Endothelial cell of umbilical vein (primary cell): ENCODE results near the gene HIRA.

Source experiments
- FOS ChIP-seq: IDR thresholded peaks from 2 replicates; pipeline ENCODE4 v1.6.1; 2011; ENCODE audit warnings: mild to moderate bottlenecking, low read length, moderate library complexity, borderline replicate concordance; ENCODE audit not compliant: insufficient read depth
- TF ChIP-seq, protein P1 (sequence below), 2 donors: IDR thresholded peaks; 1 replicate in 1 of 2; 2 replicates in 1 of 2; pipeline ENCODE4 v1.5.1; 2011; ENCODE audit warnings: low read length in 2 of 2, mild to moderate bottlenecking in 2 of 2, moderate library complexity in 2 of 2, control low read depth in 1 of 2, inconsistent platforms in 1 of 2, low read depth in 1 of 2; ENCODE audit not compliant: insufficient read depth in 1 of 2; ENCODE audit errors: extremely low read depth in 1 of 2

GRCh38 chr22:19472233-19472632, 40.7 kb upstream of the HIRA start:
- TF ChIP-seq, protein P1, sequence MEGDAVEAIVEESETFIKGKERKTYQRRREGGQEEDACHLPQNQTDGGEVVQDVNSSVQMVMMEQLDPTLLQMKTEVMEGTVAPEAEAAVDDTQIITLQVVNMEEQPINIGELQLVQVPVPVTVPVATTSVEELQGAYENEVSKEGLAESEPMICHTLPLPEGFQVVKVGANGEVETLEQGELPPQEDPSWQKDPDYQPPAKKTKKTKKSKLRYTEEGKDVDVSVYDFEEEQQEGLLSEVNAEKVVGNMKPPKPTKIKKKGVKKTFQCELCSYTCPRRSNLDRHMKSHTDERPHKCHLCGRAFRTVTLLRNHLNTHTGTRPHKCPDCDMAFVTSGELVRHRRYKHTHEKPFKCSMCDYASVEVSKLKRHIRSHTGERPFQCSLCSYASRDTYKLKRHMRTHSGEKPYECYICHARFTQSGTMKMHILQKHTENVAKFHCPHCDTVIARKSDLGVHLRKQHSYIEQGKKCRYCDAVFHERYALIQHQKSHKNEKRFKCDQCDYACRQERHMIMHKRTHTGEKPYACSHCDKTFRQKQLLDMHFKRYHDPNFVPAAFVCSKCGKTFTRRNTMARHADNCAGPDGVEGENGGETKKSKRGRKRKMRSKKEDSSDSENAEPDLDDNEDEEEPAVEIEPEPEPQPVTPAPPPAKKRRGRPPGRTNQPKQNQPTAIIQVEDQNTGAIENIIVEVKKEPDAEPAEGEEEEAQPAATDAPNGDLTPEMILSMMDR (IDR thresholded peaks at IDR 0.05; ENCODE audit: extremely low read depth in 1 of 2, insufficient read depth in 1 of 2, low read depth in 1 of 2, low read length in 2 of 2) = no peak
- no peak for TF ChIP-seq FOS
